Measurements from ENCODE around the gene LRP6.

The LRP6 gene

GRCh38 chr12:12214635-12215131 is 52.2 kb downstream of the LRP6 start:
- peak; percentile 4 for DNase-seq (ENCODE audit: low spot score)

GRCh38 chr12:12214201-12214600 is 52.6 kb downstream of the LRP6 start:
- no peak for DNase-seq (ENCODE audit: low spot score)

- DNase-seq (ENCODE audit: low spot score): no peak
Measured at GRCh38 chr12:12212769-12213168, 54.1 kb downstream of the LRP6 start.

- no peak for DNase-seq (ENCODE audit: low spot score)
Measured at GRCh38 chr12:12210983-12211382, 55.9 kb downstream of the LRP6 start.

GRCh38 chr12:12210416-12210815 is 56.4 kb downstream of the LRP6 start:
- no peak for DNase-seq (ENCODE audit: low spot score)

- no peak for DNase-seq (ENCODE audit: low spot score)
Measured at GRCh38 chr12:12209675-12210074, 57.2 kb downstream of the LRP6 start.

GRCh38 chr12:12209043-12209442 is 57.8 kb downstream of the LRP6 start:
- no peak for DNase-seq (ENCODE audit: low spot score)

GRCh38 chr12:12207746-12208145 is 59.1 kb downstream of the LRP6 start:
- DNase-seq (ENCODE audit: low spot score): no peak

GRCh38 chr12:12206776-12207388 is 60.0 kb downstream of the LRP6 start:
- no peak for DNase-seq (ENCODE audit: low spot score)

- DNase-seq (ENCODE audit: low spot score): no peak
Measured at GRCh38 chr12:12202747-12203146, 64.1 kb downstream of the LRP6 start.

GRCh38 chr12:12202105-12202504 is 64.7 kb downstream of the LRP6 start:
- DNase-seq (ENCODE audit: low spot score): no peak

GRCh38 chr12:12201274-12201758 is 65.5 kb downstream of the LRP6 start:
- DNase-seq (ENCODE audit: low spot score): no peak

GRCh38 chr12:12200363-12200762 is 66.5 kb downstream of the LRP6 start:
- DNase-seq (ENCODE audit: low spot score): no peak

- DNase-seq (ENCODE audit: low spot score): no peak
Measured at GRCh38 chr12:12198124-12198523, 68.7 kb downstream of the LRP6 start.

- DNase-seq (ENCODE audit: low spot score): no peak
Measured at GRCh38 chr12:12197128-12197527, 69.7 kb downstream of the LRP6 start.

GRCh38 chr12:12195516-12195915 is 71.3 kb downstream of the LRP6 start:
- DNase-seq (ENCODE audit: low spot score): no peak

- no peak for DNase-seq (ENCODE audit: low spot score)
Measured at GRCh38 chr12:12195081-12195480, 71.8 kb downstream of the LRP6 start.

GRCh38 chr12:12194206-12194605 is 72.6 kb downstream of the LRP6 start:
- DNase-seq (ENCODE audit: low spot score): no peak

- no peak for DNase-seq (ENCODE audit: low spot score)
Measured at GRCh38 chr12:12191008-12191407, 75.8 kb downstream of the LRP6 start.

GRCh38 chr12:12190087-12190809 is 76.6 kb downstream of the LRP6 start:
- DNase-seq (ENCODE audit: low spot score): no peak

- DNase-seq (ENCODE audit: low spot score): no peak
Measured at GRCh38 chr12:12185414-12185813, 81.4 kb downstream of the LRP6 start.

GRCh38 chr12:12182703-12183365 is 84.0 kb downstream of the LRP6 start:
- DNase-seq (ENCODE audit: low spot score): peak; percentile 48

- DNase-seq (ENCODE audit: low spot score): no peak
Measured at GRCh38 chr12:12181511-12181910, 85.3 kb downstream of the LRP6 start.

Data from AG08396 (cell line).